ENCODE data around the gene FAM149B1. TPM values are rescaled to one million over a fixed set of nuclear protein-coding genes. Genes with fewer than 3 reads are reported as not detected.

Gene FAM149B1
- total and polyA plus RNA-seq, 9 donors: 17.9 to 26.7 (median 22.8) TPM

Other genes with a start within 250 kb of the FAM149B1 start
- gene PLA2G12B, start 213.3 kb upstream of the FAM149B1 start, total RNA-seq: not detected
- gene PLA2G12B, start 213.3 kb upstream of the FAM149B1 start, polyA plus RNA-seq (ENCODE audit: insufficient read depth in 1 of 8, insufficient read length in 8 of 8, low replicate concordance in 1 of 8): 1 to 10 TPM in 1 of 8 donors, under 1 TPM in 3, not detected in 4; 0.18 to 1.1 (median 0.21) TPM
- 74.8 TPM for gene P4HA1, start 71.3 kb upstream of the FAM149B1 start, total RNA-seq
- gene P4HA1, start 71.3 kb upstream of the FAM149B1 start, polyA plus RNA-seq (ENCODE audit: insufficient read depth in 1 of 8, insufficient read length in 8 of 8, low replicate concordance in 1 of 8): 10 to 100 TPM; 45.2 to 95.5 (median 50.2) TPM
- gene NUDT13, start 57.7 kb upstream of the FAM149B1 start, total RNA-seq: 2.0 TPM
- 1 to 10 TPM; 2.3 to 5.0 (median 3.0) TPM for gene NUDT13, start 57.7 kb upstream of the FAM149B1 start, polyA plus RNA-seq (ENCODE audit: insufficient read depth in 1 of 8, insufficient read length in 8 of 8, low replicate concordance in 1 of 8)
- gene ECD, start 111 bp upstream of the FAM149B1 start, total RNA-seq: 22.8 TPM
- 10 to 100 TPM; 20.3 to 24.2 (median 21.1) TPM for gene ECD, start 111 bp upstream of the FAM149B1 start, polyA plus RNA-seq (ENCODE audit: insufficient read depth in 1 of 8, insufficient read length in 8 of 8, low replicate concordance in 1 of 8)
- gene DNAJC9, start 79.1 kb downstream of the FAM149B1 start, total RNA-seq: 25.4 TPM
- 10 to 100 TPM; 18.9 to 27.4 (median 21.6) TPM for gene DNAJC9, start 79.1 kb downstream of the FAM149B1 start, polyA plus RNA-seq (ENCODE audit: insufficient read depth in 1 of 8, insufficient read length in 8 of 8, low replicate concordance in 1 of 8)
- gene MRPS16, start 84.5 kb downstream of the FAM149B1 start, total RNA-seq: 51.2 TPM
- 10 to 100 TPM; 64.2 to 80.1 (median 69.7) TPM for gene MRPS16, start 84.5 kb downstream of the FAM149B1 start, polyA plus RNA-seq (ENCODE audit: insufficient read depth in 1 of 8, insufficient read length in 8 of 8, low replicate concordance in 1 of 8)
- gene CFAP70, start 190.7 kb downstream of the FAM149B1 start, total RNA-seq: 1.3 TPM
- 1 to 10 TPM in 6 of 8 donors, under 1 TPM in 2; 0.77 to 2.6 (median 1.4) TPM for gene CFAP70, start 190.7 kb downstream of the FAM149B1 start, polyA plus RNA-seq (ENCODE audit: insufficient read depth in 1 of 8, insufficient read length in 8 of 8, low replicate concordance in 1 of 8)
- gene ANXA7, start 245.9 kb downstream of the FAM149B1 start, total RNA-seq: 53.3 TPM
- gene ANXA7, start 245.9 kb downstream of the FAM149B1 start, polyA plus RNA-seq (ENCODE audit: insufficient read depth in 1 of 8, insufficient read length in 8 of 8, low replicate concordance in 1 of 8): 10 to 100 TPM; 50.0 to 59.5 (median 55.2) TPM

All from muscle of leg (tissue), 9 donors.